ENCODE results near the gene AOPEP.

Gene AOPEP

GRCh38 chr9:95070549-95071021 lies 344.1 kb downstream of the AOPEP start:
- no peak for DNase-seq

GRCh38 chr9:95071450-95071849 lies 345.0 kb downstream of the AOPEP start:
- DNase-seq = no peak

GRCh38 chr9:95071925-95072324 lies 345.4 kb downstream of the AOPEP start:
- no peak for DNase-seq

GRCh38 chr9:95073042-95073607 lies 346.6 kb downstream of the AOPEP start:
- DNase-seq = no peak

GRCh38 chr9:95073918-95074317 lies 347.4 kb downstream of the AOPEP start:
- no peak for DNase-seq

GRCh38 chr9:95074632-95075031 lies 348.1 kb downstream of the AOPEP start:
- no peak for DNase-seq

- no peak for DNase-seq
Observed at GRCh38 chr9:95075700-95076099, 349.2 kb downstream of the AOPEP start.

GRCh38 chr9:95076696-95077052 lies 350.2 kb downstream of the AOPEP start:
- DNase-seq = no peak

GRCh38 chr9:95077053-95077765 lies 350.7 kb downstream of the AOPEP start:
- DNase-seq = no peak

GRCh38 chr9:95077766-95078370 lies 351.4 kb downstream of the AOPEP start:
- DNase-seq = no peak

GRCh38 chr9:95078511-95078910 lies 352.0 kb downstream of the AOPEP start:
- no peak for DNase-seq

GRCh38 chr9:95078939-95079338 lies 352.4 kb downstream of the AOPEP start:
- no peak for DNase-seq

- DNase-seq = no peak
Observed at GRCh38 chr9:95079461-95079860, 353.0 kb downstream of the AOPEP start.

- DNase-seq = no peak
Observed at GRCh38 chr9:95080961-95081647, 354.6 kb downstream of the AOPEP start.

GRCh38 chr9:95081998-95082397 lies 355.5 kb downstream of the AOPEP start:
- no peak for DNase-seq

GRCh38 chr9:95082401-95083084 lies 356.0 kb downstream of the AOPEP start:
- no peak for DNase-seq

GRCh38 chr9:95083086-95083768 lies 356.7 kb downstream of the AOPEP start:
- DNase-seq = no peak

- no peak for DNase-seq
Observed at GRCh38 chr9:95084254-95084934, 357.9 kb downstream of the AOPEP start.

GRCh38 chr9:95085036-95085770 lies 358.7 kb downstream of the AOPEP start:
- DNase-seq = no peak

GRCh38 chr9:95085861-95086563 lies 359.5 kb downstream of the AOPEP start:
- DNase-seq = no peak
